Testis (tissue), 2 donors: ENCODE measurements around the gene CAVIN2.

ENCODE experiments used
- POLR2A ChIP-seq: fragments of 450-650 bp; IDR thresholded peaks from one replicate; pipeline ENCODE4 v1.6.1; 2017; ENCODE audit warnings: antibody characterized with exemption, mild to moderate bottlenecking, moderate library complexity
- TF ChIP-seq, protein P1 (sequence below), 3 experiments: fragments of 450-650 bp in 2 of 3; fragments of 200-600 bp in 1 of 3; sonication (generic) in 1 of 3; IDR thresholded peaks; one replicate each; pipeline ENCODE4 v1.5.1; 2016 to 2019; ENCODE audit warnings: antibody characterized with exemption in 3 of 3, mild to moderate bottlenecking in 2 of 3, moderate library complexity in 1 of 3

DNA sequence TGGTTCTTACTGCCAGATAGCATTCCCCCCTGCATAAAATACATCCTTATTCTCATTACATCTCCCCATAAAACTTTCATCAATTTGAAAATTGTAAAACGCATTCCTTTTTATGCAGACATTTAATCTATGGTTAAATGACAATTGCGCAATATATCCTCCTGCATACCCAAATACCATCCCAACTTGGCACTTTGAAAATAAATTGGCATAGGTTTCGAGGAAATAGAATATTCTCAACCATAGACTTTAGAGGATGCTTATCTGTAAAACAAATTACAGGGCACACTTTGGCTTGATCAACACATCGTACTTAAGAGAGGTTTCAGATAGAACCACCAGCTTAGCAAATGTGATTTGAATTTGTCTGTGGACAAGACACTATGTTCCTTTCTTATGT lies 31.0 kb upstream of the CAVIN2 start:
- TF ChIP-seq, protein P1, sequence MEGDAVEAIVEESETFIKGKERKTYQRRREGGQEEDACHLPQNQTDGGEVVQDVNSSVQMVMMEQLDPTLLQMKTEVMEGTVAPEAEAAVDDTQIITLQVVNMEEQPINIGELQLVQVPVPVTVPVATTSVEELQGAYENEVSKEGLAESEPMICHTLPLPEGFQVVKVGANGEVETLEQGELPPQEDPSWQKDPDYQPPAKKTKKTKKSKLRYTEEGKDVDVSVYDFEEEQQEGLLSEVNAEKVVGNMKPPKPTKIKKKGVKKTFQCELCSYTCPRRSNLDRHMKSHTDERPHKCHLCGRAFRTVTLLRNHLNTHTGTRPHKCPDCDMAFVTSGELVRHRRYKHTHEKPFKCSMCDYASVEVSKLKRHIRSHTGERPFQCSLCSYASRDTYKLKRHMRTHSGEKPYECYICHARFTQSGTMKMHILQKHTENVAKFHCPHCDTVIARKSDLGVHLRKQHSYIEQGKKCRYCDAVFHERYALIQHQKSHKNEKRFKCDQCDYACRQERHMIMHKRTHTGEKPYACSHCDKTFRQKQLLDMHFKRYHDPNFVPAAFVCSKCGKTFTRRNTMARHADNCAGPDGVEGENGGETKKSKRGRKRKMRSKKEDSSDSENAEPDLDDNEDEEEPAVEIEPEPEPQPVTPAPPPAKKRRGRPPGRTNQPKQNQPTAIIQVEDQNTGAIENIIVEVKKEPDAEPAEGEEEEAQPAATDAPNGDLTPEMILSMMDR (IDR thresholded peaks at IDR 0.05), result no peak
- TF ChIP-seq POLR2A, result no peak
